MV-4-11 (cell line): ENCODE data around the gene NLGN2.

ENCODE experiments used
- DNase-seq: peaks from one replicate; lab custom pipeline; 2025; lab: John Stamatoyannopoulos, UW

NLGN2 gene

GRCh38 chr17:7437950-7438614 lies 30.4 kb downstream of the NLGN2 start:
- peak; percentile 41 for DNase-seq

DNA sequence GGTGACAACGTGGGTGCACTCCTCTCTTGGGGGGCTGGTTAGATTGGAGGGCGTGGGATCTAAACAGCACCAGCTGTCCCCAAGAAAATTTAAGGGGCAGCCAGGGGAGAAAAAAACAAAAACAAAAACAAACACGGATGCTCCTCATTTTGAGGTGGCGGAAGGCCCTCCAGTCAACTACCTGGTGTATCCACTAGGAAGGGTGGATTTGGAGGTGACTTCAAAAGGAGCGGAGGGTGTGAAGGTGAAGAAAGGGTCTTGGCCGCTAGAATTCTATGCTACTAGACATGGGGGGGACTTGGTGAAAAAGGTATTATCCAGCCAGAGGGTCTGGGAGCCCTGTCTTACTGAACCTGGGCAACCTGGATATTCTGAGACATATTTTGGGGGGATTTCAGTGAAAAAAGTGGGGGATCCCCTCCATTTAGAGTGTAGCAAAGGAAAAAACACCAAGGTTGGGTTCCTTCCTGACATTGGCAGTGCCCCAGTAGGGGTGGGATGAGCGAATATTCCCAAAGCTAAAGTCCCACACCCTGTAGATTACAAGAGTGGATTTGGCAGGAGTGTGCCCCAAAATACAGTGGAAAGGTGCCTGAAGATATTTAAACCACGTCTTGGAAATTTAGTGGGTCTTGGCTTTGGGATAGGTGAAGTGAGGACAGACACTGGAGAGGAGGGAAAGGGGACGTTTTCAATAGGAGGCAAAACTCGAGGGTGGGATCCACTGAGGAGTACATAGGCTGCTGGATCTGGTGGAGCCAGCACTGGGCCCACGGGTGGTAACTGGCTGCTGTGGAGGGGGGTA lies 31.2 kb downstream of the NLGN2 start:
- DNase-seq = no peak

GRCh38 chr17:7439462-7440112 lies 31.9 kb downstream of the NLGN2 start, which contains the start of gene FGF11:
Gene FGF11, plus strand, starts transcription at chr17:7439512. Its CDS starts 109 bp downstream, at chr17:7439621.
- no peak for DNase-seq

DNA sequence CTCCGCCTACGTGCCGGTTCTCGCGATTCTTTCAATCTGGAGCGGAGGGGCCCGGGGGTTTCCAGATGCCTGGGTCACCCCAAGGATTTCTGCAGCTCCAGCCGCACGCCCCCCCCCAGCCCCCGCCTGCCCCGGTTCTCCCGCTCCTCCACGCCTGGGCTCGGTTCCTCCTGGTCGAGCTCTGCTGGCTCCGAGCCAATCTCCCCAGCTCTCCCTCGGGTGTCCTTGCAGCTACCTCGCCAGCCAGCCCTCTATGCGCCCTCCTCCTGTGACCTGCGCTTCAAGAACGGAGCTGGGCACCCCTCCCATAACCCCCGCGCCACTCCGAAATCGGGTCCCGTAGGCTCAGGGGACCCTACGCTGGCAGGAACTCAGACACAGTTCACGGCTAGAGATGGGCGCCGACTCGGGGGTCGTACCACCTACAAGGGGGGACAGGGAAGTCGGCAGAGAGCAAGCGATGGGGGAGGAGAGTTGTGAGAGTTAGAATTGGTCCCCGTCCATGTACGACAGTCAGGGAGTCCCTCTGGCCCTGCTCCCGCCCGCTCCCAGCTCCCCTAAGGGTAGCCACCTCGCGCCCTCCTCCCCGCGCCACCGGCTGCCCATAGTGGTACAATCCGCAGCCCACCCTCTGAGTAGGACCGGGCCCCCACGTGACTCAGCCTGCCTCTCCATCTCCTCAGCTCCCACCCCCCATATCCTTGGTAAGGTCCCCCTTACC lies 32.6 kb downstream of the NLGN2 start:
- no peak for DNase-seq

GRCh38 chr17:7440834-7441195 lies 33.2 kb downstream of the NLGN2 start:
- no peak for DNase-seq

GRCh38 chr17:7441266-7441665 lies 33.6 kb downstream of the NLGN2 start:
- DNase-seq = no peak

DNA sequence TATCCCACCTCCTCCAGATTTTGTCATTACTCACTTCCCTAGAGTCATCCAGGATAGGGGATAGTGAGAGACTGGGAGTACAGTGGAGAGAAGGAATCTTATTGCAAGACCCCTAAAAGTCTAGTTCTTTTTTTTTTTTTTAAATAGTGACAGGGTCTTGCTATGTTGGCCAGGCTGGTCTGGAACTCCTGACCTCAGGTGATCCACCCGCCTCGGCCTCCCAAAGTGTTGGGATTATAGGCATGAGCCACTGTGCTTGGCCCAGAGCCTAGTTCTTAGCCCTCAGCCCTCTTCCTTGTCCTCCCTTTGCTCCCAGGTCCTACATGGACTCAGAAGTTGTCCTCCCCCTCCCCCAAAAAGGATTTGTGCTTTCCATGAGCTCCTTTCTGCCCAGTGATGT lies 34.5 kb downstream of the NLGN2 start:
- DNase-seq = no peak

DNA sequence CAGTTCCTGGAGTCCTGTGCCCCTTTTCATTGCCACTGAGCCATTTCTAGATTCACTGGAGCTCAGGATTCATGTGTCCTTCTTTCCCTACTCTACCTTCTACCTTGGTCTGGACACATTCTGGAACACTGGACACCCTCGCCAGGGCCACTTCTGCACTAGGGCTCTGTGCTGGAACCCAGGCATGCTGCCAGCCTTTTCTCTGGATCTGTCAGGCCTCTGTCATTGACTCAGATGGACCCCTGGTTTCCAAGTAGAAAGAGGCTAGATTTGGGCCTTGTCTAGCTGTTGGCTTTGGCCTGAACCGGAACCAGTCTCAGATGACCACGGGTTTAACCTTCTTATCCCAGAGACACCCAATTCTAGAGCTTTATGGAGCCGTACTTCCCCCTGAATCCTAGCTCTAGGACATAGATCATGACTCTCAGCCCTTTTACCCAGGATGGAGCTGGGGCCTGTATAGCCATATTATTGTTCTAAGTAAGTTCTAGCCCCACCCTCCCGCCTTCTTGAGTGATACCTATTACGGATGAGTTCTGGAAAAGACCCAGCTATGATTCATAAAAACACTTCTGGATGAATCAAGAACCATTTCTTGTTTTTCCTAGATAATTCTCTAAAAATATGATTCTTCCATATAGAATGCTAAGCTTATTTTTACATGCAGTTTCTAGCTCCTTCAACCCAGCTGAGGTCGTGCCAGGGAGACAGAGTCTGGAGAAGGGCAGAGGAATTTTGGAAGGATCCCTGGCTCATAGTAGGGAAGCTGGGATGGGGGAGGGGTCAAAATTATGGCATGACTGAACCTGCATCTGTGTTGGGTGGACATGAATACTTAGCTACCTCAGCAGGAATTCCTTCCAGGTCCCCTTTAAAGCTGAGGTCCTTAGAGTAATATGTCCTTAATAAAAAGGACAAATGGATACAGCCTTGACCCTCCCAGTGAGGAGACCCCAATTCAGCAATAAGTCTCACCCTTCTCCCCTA lies 36.1 kb downstream of the NLGN2 start:
- DNase-seq = no peak

DNA sequence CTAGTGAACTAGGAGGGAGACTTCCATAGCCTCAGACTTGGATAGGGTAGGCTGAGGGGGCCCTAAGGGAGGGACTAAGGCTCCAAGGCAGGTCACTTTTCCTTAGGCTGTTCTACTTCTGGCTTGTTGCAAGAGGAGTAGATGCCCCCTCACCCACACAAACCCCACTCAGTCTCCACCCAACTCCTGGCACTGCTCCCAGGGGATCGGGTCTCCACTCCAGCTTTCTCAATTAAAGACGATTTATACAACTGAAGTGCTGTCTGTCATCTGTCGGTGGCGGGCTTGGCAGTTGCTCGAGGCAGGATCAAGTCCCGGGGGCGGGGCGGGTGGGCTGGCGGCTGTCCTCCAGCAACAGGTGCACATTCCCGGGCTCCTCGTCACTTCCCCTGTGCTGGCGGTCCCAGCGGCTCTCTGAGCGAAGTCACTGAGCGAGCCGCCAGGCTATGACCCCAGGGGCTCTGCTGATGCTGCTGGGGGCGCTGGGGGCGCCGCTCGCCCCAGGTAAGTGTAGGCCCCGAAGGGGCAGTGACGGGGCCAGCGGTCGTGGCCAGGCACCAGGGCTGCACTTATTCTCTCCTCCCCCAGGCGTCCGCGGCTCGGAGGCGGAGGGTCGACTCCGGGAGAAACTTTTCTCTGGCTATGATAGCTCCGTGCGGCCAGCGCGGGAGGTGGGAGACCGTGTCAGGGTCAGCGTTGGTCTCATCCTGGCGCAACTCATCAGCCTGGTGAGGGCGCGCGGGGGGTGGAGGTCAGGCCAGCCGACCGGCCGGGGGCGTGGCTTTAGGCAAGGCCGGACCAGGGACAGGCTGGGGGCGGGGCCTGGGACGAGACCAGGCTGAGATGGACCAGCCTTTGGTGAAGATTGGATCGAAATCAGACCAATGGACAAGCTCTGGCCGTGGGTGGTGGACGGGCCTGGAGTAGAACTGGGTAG lies 37.3 kb downstream of the NLGN2 start, which contains the start of gene CHRNB1:
Gene CHRNB1 (plus strand): TSS at position 380 of the 937 bp plus-strand sequence. CDS start 67 bp downstream, at position 447.
- DNase-seq = no peak

DNA sequence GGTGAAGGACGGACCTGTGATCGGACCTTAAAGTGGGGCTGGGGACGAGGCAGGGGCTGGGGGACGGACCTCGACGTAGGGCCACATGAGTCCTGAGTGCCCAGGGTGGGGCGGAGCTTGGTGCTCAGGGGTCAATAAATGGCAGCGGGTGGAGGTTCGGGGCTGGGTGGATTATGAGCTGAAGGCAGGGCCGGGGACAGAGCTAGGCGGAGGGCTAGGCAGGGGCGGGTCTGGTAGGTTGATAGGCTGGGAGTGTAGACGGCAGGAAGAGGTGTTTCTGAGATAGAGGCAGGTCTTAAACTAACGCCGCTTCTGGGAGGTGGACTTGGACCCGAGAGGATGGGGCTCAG lies 37.9 kb downstream of the NLGN2 start:
- DNase-seq = no peak

GRCh38 chr17:7448461-7448860 lies 40.8 kb downstream of the NLGN2 start:
- no peak for DNase-seq

- DNase-seq = peak; percentile 20
These were observed 52.4 kb downstream of the NLGN2 start for GRCh38 chr17:7459961-7460545.

GRCh38 chr17:7460850-7461660 lies 53.4 kb downstream of the NLGN2 start:
- DNase-seq = no peak

DNA sequence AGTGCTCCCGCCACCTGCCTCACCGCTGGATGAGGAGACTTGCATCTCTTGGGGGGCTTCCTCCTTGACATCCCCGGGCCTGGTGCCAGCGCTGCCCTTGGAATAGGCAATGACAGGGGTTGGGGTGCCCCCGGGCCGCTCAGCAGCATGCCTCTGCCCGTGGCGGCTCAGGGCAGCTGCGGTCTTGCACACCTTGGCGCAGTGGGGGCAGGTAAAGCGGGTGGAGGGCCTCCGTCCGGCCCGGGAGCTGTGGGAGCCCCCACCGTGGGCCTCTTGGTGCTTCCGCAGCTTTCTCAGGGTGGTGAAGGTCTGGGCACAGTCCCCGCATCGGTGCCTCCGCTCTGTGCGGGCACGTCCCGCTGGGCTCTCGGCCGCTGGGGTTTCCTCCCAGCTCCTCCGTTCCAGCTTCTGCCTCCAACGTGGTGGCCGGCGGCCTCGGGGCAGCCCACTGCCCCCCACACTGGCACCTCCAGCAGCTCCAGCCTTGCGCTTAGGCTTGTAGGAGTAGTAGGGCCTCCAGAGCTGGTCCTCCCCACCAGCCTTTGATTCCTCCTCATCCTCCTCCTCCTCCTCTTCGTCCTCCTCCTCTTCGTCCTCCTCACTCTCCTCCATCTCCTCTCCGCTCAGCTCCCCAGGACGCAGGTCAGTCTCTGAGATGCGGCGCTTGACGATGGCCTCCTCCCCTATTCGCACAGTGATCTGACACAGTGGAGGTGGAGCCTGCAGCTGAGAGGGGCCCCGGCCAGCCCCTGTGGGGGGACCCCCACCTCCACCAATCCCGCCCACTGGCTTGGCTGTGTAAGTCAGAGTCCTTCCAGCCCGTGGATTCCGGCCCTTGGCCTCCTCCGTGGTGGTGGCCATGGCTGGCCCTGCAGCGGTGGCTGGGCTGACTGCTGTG lies 55.1 kb downstream of the NLGN2 start:
- DNase-seq = no peak

DNA sequence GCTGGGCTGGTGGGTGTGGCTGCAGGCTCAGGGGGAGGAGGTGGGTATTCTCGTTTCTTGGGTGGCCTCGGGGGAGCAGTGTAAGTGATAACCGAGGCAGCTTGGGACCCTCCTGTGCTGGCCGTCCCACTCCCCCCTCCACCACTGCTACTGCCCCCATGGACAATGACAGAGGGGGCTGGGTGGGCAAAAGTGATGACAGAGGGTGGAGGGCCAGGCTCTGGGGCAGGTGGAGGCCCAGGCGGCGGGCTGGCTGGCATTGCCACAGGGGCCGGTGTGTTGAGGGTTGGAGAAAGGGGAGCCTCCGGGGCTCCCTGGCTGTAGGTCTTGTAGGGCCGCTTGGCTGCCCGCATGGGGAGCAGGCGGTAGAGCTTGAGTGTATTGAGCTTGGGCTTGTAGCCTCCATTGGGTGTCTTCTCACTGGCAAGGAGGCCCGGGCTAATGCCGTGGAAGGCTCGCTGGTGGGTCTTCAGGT lies 55.8 kb downstream of the NLGN2 start:
- no peak for DNase-seq

GRCh38 chr17:7464081-7464480 lies 56.4 kb downstream of the NLGN2 start:
- DNase-seq = no peak

- DNase-seq = no peak
These were observed 58.1 kb downstream of the NLGN2 start for GRCh38 chr17:7465597-7466275.
